ENCODE results near the gene SCNN1A. TPM values are rescaled to one million over a fixed set of nuclear protein-coding genes. Genes with fewer than 3 reads are reported as not detected.

Gene SCNN1A
- total RNA-seq, 4 donors from 2014 or later, result 1.9 to 29.0 (median 15.7) TPM

DNA sequence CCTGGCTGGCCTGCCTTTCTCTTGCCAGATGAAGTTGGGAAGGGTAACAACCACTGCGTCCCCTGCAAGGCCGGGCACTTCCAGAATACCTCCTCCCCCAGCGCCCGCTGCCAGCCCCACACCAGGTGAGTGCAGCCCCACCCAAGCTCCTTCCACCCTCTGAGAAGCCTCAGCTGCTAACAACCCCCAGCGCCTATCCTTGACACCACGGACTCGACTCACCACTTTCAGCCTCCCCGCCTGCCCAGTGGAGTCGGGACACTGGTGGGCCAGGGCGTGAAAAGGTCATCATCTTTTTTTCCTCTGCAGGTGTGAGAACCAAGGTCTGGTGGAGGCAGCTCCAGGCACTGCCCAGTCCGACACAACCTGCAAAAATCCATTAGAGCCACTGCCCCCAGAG, 10.7 kb upstream of the SCNN1A start:
- ATAC-seq (ENCODE audit: low FRiP score), result no peak
- no peak for DNase-seq (ENCODE audit: low spot score)
- TF ChIP-seq, protein P1, sequence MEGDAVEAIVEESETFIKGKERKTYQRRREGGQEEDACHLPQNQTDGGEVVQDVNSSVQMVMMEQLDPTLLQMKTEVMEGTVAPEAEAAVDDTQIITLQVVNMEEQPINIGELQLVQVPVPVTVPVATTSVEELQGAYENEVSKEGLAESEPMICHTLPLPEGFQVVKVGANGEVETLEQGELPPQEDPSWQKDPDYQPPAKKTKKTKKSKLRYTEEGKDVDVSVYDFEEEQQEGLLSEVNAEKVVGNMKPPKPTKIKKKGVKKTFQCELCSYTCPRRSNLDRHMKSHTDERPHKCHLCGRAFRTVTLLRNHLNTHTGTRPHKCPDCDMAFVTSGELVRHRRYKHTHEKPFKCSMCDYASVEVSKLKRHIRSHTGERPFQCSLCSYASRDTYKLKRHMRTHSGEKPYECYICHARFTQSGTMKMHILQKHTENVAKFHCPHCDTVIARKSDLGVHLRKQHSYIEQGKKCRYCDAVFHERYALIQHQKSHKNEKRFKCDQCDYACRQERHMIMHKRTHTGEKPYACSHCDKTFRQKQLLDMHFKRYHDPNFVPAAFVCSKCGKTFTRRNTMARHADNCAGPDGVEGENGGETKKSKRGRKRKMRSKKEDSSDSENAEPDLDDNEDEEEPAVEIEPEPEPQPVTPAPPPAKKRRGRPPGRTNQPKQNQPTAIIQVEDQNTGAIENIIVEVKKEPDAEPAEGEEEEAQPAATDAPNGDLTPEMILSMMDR (IDR thresholded peaks at IDR 0.05), result no peak

DNA sequence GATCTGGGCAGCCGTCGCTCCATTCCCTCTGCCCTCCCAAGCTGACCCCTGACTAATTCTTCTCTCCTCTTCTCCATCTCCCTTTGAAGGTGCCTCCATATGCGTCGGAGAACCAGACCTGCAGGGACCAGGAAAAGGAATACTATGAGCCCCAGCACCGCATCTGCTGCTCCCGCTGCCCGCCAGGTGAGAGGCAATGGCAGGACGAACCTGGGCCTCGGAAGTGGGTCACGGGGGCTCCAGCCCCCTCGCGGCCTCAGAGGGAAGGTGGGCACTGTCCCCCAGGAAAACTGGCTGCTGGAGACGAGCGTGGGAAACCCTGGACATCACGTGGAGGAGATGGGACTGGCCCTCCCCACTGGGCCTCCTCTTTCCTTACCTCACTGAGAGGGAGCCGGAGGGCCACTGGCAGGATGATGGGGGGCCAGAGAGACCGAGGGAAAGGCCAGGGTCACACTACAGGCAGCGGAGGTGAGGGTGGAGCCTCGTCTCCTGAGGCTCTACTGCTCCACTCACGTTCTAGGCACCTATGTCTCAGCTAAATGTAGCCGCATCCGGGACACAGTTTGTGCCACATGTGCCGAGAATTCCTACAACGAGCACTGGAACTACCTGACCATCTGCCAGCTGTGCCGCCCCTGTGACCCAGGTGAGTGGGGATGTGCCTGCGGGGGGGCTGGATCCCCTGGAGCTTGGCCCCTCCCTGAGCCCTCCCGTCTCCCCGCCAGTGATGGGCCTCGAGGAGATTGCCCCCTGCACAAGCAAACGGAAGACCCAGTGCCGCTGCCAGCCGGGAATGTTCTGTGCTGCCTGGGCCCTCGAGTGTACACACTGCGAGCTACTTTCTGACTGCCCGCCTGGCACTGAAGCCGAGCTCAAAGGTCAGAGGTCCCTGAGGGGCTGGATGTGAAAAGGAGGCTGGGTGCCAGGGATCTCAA, 9.4 kb upstream of the SCNN1A start:
- DNase-seq (ENCODE audit: low spot score) (no peak), ATAC-seq (ENCODE audit: low FRiP score) (no peak)
- TF ChIP-seq, protein P1 (IDR thresholded peaks at IDR 0.05), result no peak

DNA sequence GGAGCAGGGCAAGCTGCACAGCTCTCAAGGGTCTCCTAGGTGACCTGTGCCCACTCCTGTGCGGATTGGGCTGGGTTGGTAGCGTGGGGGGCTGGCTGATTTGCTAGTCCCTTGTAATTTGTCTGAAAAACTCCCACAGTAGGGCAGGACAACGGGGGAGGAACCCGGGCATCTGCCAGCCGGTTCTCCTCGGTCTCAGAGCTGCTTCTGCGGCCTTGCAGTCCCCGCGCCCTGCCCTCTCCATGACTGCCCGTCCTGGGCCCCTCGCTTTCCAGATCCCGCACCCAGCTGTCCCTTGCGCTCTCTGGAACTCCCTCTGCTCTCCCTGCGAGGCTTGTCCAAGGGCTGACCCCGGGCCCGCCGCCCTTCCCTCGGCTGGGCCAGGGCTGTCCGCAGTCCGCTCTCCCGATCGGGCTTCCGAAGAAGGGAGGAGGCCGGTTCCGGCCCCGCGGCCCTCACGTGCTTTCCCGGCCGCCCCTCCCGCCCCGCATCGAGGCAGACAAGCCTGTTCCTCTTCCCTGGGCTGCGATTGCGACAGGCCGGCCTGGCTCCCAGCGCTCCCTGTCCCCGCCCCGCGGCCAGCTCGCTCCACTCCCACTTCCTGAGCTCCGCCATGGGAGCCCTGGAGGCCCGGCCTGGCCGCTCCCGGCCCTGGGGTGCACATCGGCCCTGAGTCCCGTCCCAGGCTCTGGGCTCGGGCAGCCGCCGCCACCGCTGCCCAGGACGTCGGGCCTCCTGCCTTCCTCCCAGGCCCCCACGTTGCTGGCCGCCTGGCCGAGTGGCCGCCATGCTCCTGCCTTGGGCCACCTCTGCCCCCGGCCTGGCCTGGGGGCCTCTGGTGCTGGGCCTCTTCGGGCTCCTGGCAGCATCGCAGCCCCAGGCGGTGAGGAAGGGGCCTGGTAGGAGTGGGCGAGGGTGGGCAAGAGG, 8.5 kb upstream of the SCNN1A start, which contains the start of gene LTBR:
Gene LTBR (plus strand): TSS at position 591 of the 927 bp plus-strand sequence. CDS start 197 bp downstream, at position 788.
- TF ChIP-seq, protein P1 (IDR thresholded peaks at IDR 0.05), result no peak
- DNase-seq (ENCODE audit: low spot score), result peak; percentile 75
- ATAC-seq (ENCODE audit: low FRiP score), result peak; percentile 94

DNA sequence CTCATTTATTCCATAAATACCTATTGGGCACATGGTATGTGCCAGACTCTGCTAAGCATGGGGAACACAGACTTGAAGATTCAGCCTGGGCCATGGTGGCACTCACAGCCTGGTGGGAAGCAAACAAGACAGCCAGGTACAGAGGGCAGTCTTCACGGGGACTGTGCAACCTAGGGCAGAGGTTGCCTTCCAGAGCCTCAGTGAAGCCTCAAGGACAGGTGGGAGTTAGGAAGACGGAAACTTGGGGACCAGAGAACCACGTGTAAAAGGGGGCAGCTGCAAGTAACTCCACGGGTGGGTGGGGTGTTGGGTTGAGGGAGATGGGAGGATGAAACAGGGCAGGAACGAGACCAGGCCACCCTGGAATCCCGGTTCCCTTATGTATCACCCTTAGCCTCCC, 7.6 kb upstream of the SCNN1A start:
- ATAC-seq (ENCODE audit: low FRiP score) (no peak), DNase-seq (ENCODE audit: low spot score) (no peak)
- TF ChIP-seq, protein P1 (IDR thresholded peaks at IDR 0.05), result no peak

DNA sequence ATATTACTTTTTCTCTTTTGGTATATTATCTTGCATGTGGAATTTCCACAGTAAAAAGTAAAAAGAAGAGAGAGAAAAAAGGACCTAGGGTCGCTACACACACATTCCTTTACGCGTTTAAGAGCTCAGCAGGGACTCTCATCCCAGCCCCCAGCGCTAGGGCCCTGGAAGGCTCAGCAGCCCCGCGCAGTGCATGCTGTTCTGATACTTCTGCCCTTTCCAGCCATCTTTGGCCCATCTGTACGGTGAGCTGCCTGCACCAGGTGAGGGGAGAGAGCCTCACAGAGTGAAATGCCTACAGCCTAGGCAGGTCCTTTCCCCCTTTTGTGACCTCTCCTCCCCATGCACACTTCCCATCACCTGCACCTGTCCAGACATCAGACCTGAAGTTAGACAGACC, 7.0 kb upstream of the SCNN1A start:
- no peak for DNase-seq (ENCODE audit: low spot score)
- ATAC-seq (ENCODE audit: low FRiP score), result no peak

More for the DNA sequence above, 7.0 kb upstream of the SCNN1A start:
- TF ChIP-seq, protein P1 (IDR thresholded peaks at IDR 0.05), result no peak
